WTC11 (cell line): Measurements from ENCODE around the gene RIBC2.

Experiments used
- CTCF ChIP-seq: fragments of 200-600 bp; IDR thresholded peaks from 2 replicates; pipeline ENCODE4 v1.8.0; 2022; ENCODE audit warnings: antibody characterized with exemption
- ETV6 ChIP-seq: sonication (generic); formaldehyde crosslinking; IDR thresholded peaks from 2 replicates; pipeline ENCODE4 v1.8.1; 2022; ENCODE audit warnings: mild to moderate bottlenecking, missing genetic modification reagents
- IRF2 ChIP-seq: sonication (generic); formaldehyde crosslinking; IDR thresholded peaks from 2 replicates; pipeline ENCODE4 v1.8.0; 2022; ENCODE audit warnings: low read depth, missing genetic modification reagents, borderline replicate concordance
- OVOL2 ChIP-seq: fragments of 250-450 bp; sonication (Bioruptor Pico); IDR thresholded peaks from 2 replicates; pipeline ENCODE4 v1.9.0; 2021; ENCODE audit warnings: mild to moderate bottlenecking, borderline replicate concordance
- RELA ChIP-seq: sonication (generic); formaldehyde crosslinking; IDR thresholded peaks from 2 replicates; pipeline ENCODE4 v1.8.1; 2022; ENCODE audit warnings: missing genetic modification reagents, mild to moderate bottlenecking, borderline replicate concordance

GRCh38 chr22:45402466-45402985, 11.0 kb upstream of the RIBC2 start:
- TF ChIP-seq IRF2 (CRISPR knock-in tag) (no peak), OVOL2 (CRISPR knock-in tag) (no peak), CTCF (no peak), ETV6 (CRISPR knock-in tag) (no peak), RELA (CRISPR knock-in tag) (no peak)
